Astrocyte (in vitro differentiated cells and primary cell): ENCODE data around the gene FRMPD2. TPM values are rescaled to one million over a fixed set of nuclear protein-coding genes. Genes with fewer than 3 reads are reported as not detected.

Experiments
- DNase-seq: peaks from one replicate; pipeline ENCODE4 v3.0.0-alpha.2; 2010; ENCODE audit warnings: low read depth
- FAIRE-seq: peaks from 2 replicates; lab custom pipeline; 2011; peaks lifted over from hg19 to GRCh38; lab: Jason Lieb, UNC
- H2AFZ ChIP-seq: 2 replicates; pipeline ENCODE4 v1.6.0; 2012; ENCODE audit warnings: low read depth, low read length, inconsistent platforms
- H3K27ac ChIP-seq: 2 replicates; pipeline ENCODE4 v1.5.1; 2011; ENCODE audit warnings: low read depth, low read length, inconsistent platforms
- H3K27me3 ChIP-seq: 2 replicates; pipeline ENCODE4 v1.6.0; 2011; ENCODE audit warnings: low read length, inconsistent platforms; ENCODE audit not compliant: insufficient read depth
- H3K36me3 ChIP-seq: 2 replicates; pipeline ENCODE4 v1.5.1; 2011; ENCODE audit warnings: low read length, inconsistent platforms; ENCODE audit not compliant: insufficient read depth
- H3K4me1 ChIP-seq: 2 replicates; pipeline ENCODE4 v1.5.1; 2011; ENCODE audit warnings: low read length, inconsistent platforms; ENCODE audit not compliant: insufficient read depth
- H3K4me2 ChIP-seq: 2 replicates; pipeline ENCODE4 v1.6.0; 2012; ENCODE audit warnings: low read length, inconsistent platforms
- H3K4me3 ChIP-seq: 2 replicates; pipeline ENCODE4 v1.5.1; 2011; ENCODE audit warnings: low read depth, mild to moderate bottlenecking, low read length, inconsistent platforms; ENCODE audit not compliant: insufficient read depth
- H3K79me2 ChIP-seq: 2 replicates; pipeline ENCODE4 v1.6.0; 2012; ENCODE audit warnings: mild to moderate bottlenecking, low read length, inconsistent platforms; ENCODE audit not compliant: insufficient read depth
- H3K9ac ChIP-seq: 2 replicates; pipeline ENCODE4 v1.6.0; 2012; ENCODE audit warnings: mild to moderate bottlenecking, low read length, inconsistent platforms
- H3K9me3 ChIP-seq: 2 replicates; pipeline ENCODE4 v1.5.1; 2012; ENCODE audit warnings: low read depth, mild to moderate bottlenecking, low read length, inconsistent platforms; ENCODE audit not compliant: insufficient read depth
- H4K20me1 ChIP-seq: 2 replicates; pipeline ENCODE4 v1.6.0; 2012; ENCODE audit warnings: low read length, inconsistent platforms; ENCODE audit not compliant: insufficient read depth
- H3K27ac Mint-ChIP-seq: one replicate; pipeline ENCODE4 v1.8.0; 2021; ENCODE audit warnings: mild to moderate bottlenecking, mixed read lengths; ENCODE audit not compliant: unreplicated experiment
- H3K27me3 Mint-ChIP-seq: one replicate; pipeline ENCODE4 v1.8.0; 2021; ENCODE audit warnings: low read depth, mixed read lengths; ENCODE audit not compliant: unreplicated experiment
- H3K36me3 Mint-ChIP-seq: one replicate; pipeline ENCODE4 v1.8.0; 2021; ENCODE audit warnings: low read depth, mixed read lengths; ENCODE audit not compliant: unreplicated experiment
- H3K4me1 Mint-ChIP-seq: one replicate; pipeline ENCODE4 v1.8.0; 2021; ENCODE audit warnings: low read depth, mixed read lengths; ENCODE audit not compliant: unreplicated experiment
- H3K4me3 Mint-ChIP-seq: one replicate; pipeline ENCODE4 v1.8.0; 2021; ENCODE audit warnings: mild to moderate bottlenecking, moderate library complexity, mixed read lengths; ENCODE audit not compliant: unreplicated experiment
- H3K9me3 Mint-ChIP-seq: one replicate; pipeline ENCODE4 v1.8.0; 2021; ENCODE audit warnings: mild to moderate bottlenecking, mixed read lengths; ENCODE audit not compliant: unreplicated experiment
- EZH2 ChIP-seq: IDR thresholded peaks from 2 replicates; pipeline ENCODE4 v1.6.1; 2012; ENCODE audit warnings: mild to moderate bottlenecking, low read length, inconsistent platforms; ENCODE audit not compliant: insufficient read depth
- total RNA-seq: library from RNA; stranded (reverse); gene quantifications from 2 replicates; pipeline ENCODE4 v1.2.1, GENCODE V29; 2021
- TF ChIP-seq, protein P1 (sequence below): IDR thresholded peaks from 2 replicates; pipeline ENCODE4 v1.5.1; 2011; ENCODE audit warnings: low read depth, mild to moderate bottlenecking, inconsistent platforms, low read length, moderate library complexity; ENCODE audit not compliant: insufficient read depth

Gene FRMPD2
- total RNA-seq, 1 donor from 2014 or later = 0.39 TPM

- no peaks in the 10 kb centered on the region for H3K36me3 Mint-ChIP-seq
- Histone ChIP-seq H4K20me1 (no peaks in the 10 kb centered on the region), H2AFZ (no peak overlapping the region), H3K4me2 (no peak overlapping the region), H3K27me3 (peaks cover 13% of the 10 kb centered on the region), H3K79me2 (no peaks in the 10 kb centered on the region), H3K36me3 (no peaks in the 10 kb centered on the region), H3K27ac (no peak overlapping the region), H3K4me3 (no peak overlapping the region), H3K9me3 (no peaks in the 10 kb centered on the region), H3K4me1 (no peaks in the 10 kb centered on the region), H3K9ac (no peak overlapping the region)
- TF ChIP-seq, protein P1, sequence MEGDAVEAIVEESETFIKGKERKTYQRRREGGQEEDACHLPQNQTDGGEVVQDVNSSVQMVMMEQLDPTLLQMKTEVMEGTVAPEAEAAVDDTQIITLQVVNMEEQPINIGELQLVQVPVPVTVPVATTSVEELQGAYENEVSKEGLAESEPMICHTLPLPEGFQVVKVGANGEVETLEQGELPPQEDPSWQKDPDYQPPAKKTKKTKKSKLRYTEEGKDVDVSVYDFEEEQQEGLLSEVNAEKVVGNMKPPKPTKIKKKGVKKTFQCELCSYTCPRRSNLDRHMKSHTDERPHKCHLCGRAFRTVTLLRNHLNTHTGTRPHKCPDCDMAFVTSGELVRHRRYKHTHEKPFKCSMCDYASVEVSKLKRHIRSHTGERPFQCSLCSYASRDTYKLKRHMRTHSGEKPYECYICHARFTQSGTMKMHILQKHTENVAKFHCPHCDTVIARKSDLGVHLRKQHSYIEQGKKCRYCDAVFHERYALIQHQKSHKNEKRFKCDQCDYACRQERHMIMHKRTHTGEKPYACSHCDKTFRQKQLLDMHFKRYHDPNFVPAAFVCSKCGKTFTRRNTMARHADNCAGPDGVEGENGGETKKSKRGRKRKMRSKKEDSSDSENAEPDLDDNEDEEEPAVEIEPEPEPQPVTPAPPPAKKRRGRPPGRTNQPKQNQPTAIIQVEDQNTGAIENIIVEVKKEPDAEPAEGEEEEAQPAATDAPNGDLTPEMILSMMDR = no peak
- TF ChIP-seq EZH2 = no peak
- H3K27me3 Mint-ChIP-seq = peaks cover 9% of the 10 kb centered on the region
- no peak for DNase-seq
- H3K9me3 Mint-ChIP-seq = no peaks in the 10 kb centered on the region
- no peak overlapping the region for H3K4me3 Mint-ChIP-seq
- FAIRE-seq = no peak
- H3K4me1 Mint-ChIP-seq = no peaks in the 10 kb centered on the region
- H3K27ac Mint-ChIP-seq = no peak overlapping the region
Measured at GRCh38 chr10:48272682-48273081, 1.8 kb downstream of the FRMPD2 start.

DNA sequence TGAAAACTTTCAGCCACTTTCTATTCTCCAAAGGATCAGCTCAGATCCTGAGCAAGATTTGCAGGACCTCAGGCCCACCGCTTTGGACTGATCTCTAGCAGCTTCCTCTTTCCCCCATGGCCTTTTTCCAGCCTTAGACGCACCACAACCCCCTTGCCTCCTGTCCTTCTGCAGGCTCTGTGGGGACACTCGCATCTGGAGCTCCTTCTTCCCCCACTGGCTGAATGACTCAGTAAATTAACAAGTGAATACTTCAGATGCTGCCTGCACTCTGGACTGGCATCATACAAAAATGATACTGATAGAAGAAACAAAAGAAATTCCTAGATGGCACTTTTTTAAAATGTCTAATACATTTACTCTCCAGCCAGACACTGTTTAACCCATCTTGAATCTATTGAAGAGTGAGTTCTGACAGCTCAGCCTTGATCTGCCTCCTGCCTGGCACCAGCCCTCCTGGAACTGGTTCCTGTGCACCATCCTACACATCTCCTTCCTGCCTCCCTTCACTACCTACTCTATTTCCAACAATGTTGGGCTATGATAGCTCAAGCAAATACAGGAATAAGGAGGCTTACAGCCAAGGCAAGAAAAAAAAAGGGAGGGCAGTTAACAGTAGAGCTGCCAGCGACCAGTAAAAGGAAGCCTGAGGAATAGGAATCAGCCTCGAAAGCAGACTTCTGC lies 3.3 kb downstream of the FRMPD2 start:
- FAIRE-seq = no peak

DNA sequence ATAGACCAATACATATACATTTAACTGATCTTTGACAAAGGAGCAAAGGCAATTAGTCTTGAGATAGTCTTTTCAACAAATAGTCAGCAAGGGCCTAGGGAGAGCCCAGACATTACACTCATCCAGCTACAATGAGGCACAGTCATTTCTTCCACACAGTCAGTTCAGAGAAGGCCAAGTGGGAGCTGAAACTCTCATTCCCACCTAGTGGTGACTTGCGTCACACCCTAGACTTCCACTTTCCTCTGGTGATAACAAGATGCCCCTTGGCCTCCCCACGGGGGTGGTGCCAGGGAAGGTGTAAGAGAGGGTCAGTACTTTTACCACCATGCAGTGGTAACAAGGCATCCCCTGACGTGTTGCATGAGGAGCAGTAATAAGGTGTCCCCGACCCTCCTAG lies 8.0 kb downstream of the FRMPD2 start:
- TF ChIP-seq, protein P1 = no peak
- H3K4me1 ChIP-seq = no peaks in the 10 kb centered on the region
- no peak for FAIRE-seq

More for the DNA sequence above, 3.3 kb downstream of the FRMPD2 start:
- Histone ChIP-seq H3K4me2 (no peak overlapping the region), H4K20me1 (no peaks in the 10 kb centered on the region), H3K9ac (no peak overlapping the region), H3K27ac (no peak overlapping the region), H3K79me2 (no peaks in the 10 kb centered on the region), H3K4me1 (no peaks in the 10 kb centered on the region), H3K36me3 (no peaks in the 10 kb centered on the region), H3K9me3 (no peaks in the 10 kb centered on the region), H3K4me3 (no peak overlapping the region), H2AFZ (no peak overlapping the region), H3K27me3 (peaks cover 13% of the 10 kb centered on the region)
- Mint-ChIP-seq H3K9me3 (no peaks in the 10 kb centered on the region), H3K27ac (no peak overlapping the region), H3K36me3 (no peaks in the 10 kb centered on the region), H3K27me3 (peaks cover 7% of the 10 kb centered on the region), H3K4me1 (no peaks in the 10 kb centered on the region), H3K4me3 (no peak overlapping the region)
- TF ChIP-seq EZH2 = no peak
- TF ChIP-seq, protein P1 = no peak
- no peak for DNase-seq

More for the DNA sequence above, 8.0 kb downstream of the FRMPD2 start:
- peaks cover 7% of the 10 kb centered on the region for H3K27me3 Mint-ChIP-seq
- H3K27ac ChIP-seq = no peak overlapping the region
- no peak overlapping the region for H3K27ac Mint-ChIP-seq
- H3K4me2 ChIP-seq = no peak overlapping the region
- H3K79me2 ChIP-seq = no peaks in the 10 kb centered on the region
- no peak overlapping the region for H3K4me3 Mint-ChIP-seq
- no peaks in the 10 kb centered on the region for H4K20me1 ChIP-seq
- H3K36me3 ChIP-seq = no peaks in the 10 kb centered on the region
- H3K4me3 ChIP-seq = no peak overlapping the region
- no peaks in the 10 kb centered on the region for H3K36me3 Mint-ChIP-seq
- no peak overlapping the region for H3K9ac ChIP-seq
- no peak for DNase-seq
- peaks cover 6% of the 10 kb centered on the region for H3K27me3 ChIP-seq
- H3K9me3 ChIP-seq = no peaks in the 10 kb centered on the region
- H3K4me1 Mint-ChIP-seq = no peaks in the 10 kb centered on the region
- H2AFZ ChIP-seq = no peak overlapping the region
- H3K9me3 Mint-ChIP-seq = no peaks in the 10 kb centered on the region
